OCI-LY3 (cell line): Measurements from ENCODE around the gene CSF2.

Source experiments
- EZH2phosphoT487 ChIP-seq: fragments of 200-600 bp; shearing (Covaris generic); IDR thresholded peaks from 2 replicates; pipeline ENCODE4 v1.6.1; 2018; ENCODE audit warnings: antibody characterized with exemption, mixed run types, low read depth
- TF ChIP-seq, protein P1 (sequence below): fragments of 200-600, 300-600 bp; sonication (generic); IDR thresholded peaks from 2 replicates; pipeline ENCODE4 v1.5.1; 2014; ENCODE audit warnings: antibody characterized with exemption, low read length, low read depth

DNA sequence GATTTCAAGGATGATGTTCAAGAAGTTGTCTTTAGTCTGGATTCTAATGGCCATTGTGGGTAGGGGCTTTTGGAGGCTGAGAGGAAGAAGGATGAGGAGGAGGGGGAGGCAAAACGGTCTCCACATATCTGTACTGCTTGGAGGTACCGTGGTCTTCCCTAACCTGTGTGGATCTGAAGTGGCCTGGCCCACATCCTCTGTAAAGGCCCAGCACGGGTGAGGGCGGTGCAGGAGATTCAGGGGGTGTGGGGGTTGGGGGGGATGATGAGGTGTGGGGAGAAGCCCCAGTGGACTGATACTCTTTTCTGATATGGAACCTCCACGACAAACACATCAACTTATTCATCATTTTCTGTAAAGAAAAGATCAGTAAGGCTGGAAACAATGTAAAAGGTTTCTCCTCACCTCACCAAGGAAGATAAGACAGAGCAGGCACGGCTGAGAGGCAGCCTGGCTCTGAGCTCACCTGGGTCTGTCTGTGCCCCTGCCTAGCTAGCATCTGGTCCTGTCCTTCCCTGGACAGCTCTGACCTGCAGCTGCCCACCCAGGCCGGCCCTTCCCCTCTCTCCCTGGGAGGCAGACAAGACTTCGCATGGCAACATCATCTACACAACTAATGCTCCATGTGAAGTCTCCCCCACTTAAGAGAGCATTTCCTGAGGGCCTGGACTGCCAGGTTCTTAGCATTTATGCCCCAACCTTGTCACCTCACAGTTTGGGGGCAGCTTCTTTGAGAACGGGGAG lies 18.7 kb upstream of the CSF2 start:
- TF ChIP-seq, protein P1, sequence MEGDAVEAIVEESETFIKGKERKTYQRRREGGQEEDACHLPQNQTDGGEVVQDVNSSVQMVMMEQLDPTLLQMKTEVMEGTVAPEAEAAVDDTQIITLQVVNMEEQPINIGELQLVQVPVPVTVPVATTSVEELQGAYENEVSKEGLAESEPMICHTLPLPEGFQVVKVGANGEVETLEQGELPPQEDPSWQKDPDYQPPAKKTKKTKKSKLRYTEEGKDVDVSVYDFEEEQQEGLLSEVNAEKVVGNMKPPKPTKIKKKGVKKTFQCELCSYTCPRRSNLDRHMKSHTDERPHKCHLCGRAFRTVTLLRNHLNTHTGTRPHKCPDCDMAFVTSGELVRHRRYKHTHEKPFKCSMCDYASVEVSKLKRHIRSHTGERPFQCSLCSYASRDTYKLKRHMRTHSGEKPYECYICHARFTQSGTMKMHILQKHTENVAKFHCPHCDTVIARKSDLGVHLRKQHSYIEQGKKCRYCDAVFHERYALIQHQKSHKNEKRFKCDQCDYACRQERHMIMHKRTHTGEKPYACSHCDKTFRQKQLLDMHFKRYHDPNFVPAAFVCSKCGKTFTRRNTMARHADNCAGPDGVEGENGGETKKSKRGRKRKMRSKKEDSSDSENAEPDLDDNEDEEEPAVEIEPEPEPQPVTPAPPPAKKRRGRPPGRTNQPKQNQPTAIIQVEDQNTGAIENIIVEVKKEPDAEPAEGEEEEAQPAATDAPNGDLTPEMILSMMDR = no peak
- no peak for TF ChIP-seq EZH2phosphoT487
